GM12874 (cell line): Measurements from ENCODE around the gene EPHX1.

Experiments
- CTCF ChIP-seq: IDR thresholded peaks from 2 replicates; pipeline ENCODE4 v1.5.1; 2011; ENCODE audit warnings: low read depth, mild to moderate bottlenecking, control low read depth, low read length, moderate library complexity; ENCODE audit not compliant: insufficient read depth

The EPHX1 gene

GRCh38 chr1:225888898-225889601 is 79.1 kb downstream of the EPHX1 start, which contains the start of gene LEFTY1:
Gene LEFTY1, minus strand, starts transcription at chr1:225889146. Its CDS starts 80 bp downstream, at chr1:225889066.
- no peak for TF ChIP-seq CTCF

- TF ChIP-seq CTCF = no peak
Measured at GRCh38 chr1:225889743-225890142, 79.8 kb downstream of the EPHX1 start.

GRCh38 chr1:225890346-225891228 is 80.7 kb downstream of the EPHX1 start:
- no peak for TF ChIP-seq CTCF

- TF ChIP-seq CTCF = no peak
Measured at GRCh38 chr1:225891229-225891972, 81.5 kb downstream of the EPHX1 start.

- TF ChIP-seq CTCF = no peak
Measured at GRCh38 chr1:225892307-225892706, 82.4 kb downstream of the EPHX1 start.
